HG03521 (cell line): Measurements from ENCODE around the gene PCTP.

Experiments
- ATAC-seq: cut with Tn5 transposase; IDR thresholded peaks from one replicate; pipeline ENCODE4 v1.9.1; 2021; ENCODE audit warnings: mild to moderate bottlenecking, moderate library complexity; ENCODE audit not compliant: unreplicated experiment

The PCTP gene

DNA sequence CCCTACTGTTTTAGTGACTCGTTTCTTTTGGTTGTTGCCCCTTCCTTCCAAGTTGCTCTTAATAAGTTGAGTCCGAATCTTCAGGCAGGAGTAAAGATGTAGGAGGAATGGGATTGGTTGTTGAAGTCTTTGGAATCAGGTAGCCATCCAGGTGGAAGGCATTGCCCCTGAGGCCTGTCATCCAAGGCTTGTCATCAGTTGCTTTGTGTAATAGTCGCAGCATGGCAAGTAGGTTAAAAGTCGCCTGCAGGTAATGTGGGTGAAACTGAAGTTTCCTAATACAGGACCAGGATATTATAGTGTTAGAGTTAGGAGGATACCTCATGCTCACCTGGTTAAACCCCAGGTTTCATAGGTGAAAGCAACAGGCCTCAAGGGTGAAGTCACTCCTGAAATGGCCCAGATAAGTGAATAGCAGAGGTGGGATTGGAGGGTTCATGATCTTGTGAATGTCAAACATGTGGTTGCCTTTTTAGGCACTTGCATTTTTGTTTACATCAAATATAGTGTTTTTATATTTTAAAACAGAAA, 934 bp downstream of the PCTP start:
- no peak for ATAC-seq

GRCh38 chr17:55756689-55757088, 5.8 kb downstream of the PCTP start:
- ATAC-seq: no peak

- ATAC-seq: no peak
Measured at GRCh38 chr17:55757659-55758058, 6.8 kb downstream of the PCTP start.

GRCh38 chr17:55758171-55758570, 7.3 kb downstream of the PCTP start:
- no peak for ATAC-seq

GRCh38 chr17:55760643-55761355, 9.9 kb downstream of the PCTP start:
- ATAC-seq: no peak

- ATAC-seq: no peak
Measured at GRCh38 chr17:55762086-55762858, 11.4 kb downstream of the PCTP start.

GRCh38 chr17:55763856-55764255, 13.0 kb downstream of the PCTP start:
- ATAC-seq: no peak

DNA sequence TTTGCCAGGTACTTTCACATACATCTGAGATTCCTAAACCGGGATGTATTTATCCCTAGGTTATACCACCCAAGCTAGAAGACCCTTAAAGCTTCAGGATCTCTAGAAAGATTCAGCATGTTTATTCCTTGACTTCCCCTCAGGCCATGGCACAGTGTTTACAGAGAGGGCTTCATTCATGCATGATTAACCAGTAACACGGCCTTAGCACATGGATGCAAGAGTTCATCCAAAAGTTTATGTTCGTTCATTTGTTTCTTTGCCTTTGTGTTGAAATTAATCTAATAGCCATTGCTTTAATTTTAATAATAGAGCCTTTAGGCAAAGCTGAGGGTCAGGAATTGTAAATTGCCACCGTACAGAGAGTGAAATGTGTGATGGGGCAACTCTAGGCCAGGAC, 13.8 kb downstream of the PCTP start:
- ATAC-seq: no peak

- ATAC-seq: no peak
Measured at GRCh38 chr17:55765472-55765871, 14.6 kb downstream of the PCTP start.

GRCh38 chr17:55768936-55769624, 18.2 kb downstream of the PCTP start:
- ATAC-seq: no peak

DNA sequence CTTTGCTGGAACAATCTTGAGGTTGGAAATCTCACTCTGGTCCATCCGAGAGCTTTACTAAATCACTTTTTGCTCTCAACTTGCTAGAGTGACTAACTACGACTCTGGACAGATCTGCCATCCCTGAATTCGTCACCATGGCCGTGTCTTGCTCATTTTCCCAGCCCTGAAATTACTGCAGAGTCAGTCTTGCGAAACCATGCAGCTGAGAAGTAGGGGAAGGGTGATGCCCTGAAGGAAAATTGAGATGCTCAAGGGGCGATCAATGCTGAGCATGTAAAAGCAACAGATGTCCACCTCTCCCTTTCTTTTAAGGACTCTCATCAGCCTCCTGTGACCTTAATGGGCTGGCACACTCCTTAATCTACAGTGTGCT, 18.8 kb downstream of the PCTP start:
- no peak for ATAC-seq

DNA sequence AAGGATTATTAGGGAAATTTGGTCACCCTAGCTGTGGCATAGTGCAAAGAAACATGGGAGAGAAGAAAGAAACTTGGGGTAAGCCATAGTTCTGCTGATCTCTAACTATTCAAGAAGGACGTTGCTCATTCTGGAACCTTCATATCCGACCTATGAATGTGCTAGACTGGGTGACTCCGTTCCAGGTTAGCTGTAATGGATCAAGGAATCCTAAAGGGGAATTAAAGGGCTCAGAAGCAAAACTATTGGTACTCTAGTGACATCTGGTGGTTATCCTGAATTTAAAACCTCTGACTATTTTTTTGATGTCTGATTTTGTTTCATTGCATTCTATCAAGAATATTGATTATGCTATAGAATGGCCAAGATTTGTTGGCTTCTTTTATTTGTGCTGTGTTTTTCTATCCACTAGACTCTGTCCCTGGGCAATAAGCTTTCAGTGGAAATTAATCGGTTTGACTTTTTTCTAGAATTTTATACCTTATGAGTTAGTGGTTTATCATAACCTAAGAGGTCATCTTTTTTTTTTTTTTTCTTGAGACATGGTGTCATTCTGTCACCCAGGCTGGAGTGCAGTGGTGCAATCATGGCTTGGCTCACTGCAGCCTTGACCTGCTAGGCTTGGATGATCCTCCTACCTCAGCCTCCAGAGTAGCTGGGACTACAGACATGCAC, 19.5 kb downstream of the PCTP start:
- no peak for ATAC-seq

GRCh38 chr17:55772086-55772485, 21.2 kb downstream of the PCTP start:
- no peak for ATAC-seq

DNA sequence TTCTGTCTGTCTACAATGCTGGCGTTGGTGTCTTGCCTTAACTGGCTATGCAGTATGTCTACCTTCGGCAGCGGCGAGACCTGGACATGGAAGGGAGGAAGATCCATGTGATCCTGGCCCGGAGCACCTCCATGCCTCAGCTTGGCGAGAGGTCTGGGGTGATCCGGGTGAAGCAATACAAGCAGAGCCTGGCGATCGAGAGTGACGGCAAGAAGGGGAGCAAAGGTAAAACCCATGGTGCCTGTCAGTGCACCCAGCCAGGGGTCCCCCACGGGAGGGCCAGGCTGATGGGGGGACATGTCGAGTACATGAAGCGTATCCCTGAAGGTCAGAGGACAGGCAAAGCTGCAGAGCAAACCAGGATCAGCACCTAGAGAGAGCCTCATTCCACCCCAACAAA, 22.8 kb downstream of the PCTP start:
- ATAC-seq: no peak

DNA sequence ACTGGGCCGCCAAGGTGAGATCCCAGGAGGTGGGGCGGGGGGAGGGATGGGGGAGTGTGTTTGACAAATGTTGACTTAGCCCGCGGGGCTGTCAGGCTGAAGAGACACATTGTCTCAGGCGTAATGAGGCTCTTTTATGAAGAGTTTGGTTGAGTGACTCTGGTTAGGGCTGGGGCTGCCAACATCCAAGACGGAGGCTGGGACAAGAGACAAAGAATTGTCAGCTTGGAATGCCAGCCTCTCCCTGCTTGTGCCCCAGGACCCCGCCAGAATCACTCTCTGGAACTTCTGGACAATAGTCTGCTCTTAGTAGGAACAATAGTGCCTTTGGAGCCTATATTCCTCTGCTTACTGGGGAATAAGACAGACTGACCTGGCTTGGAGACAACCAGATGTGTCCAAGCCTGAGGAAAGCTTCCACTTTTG, 24.0 kb downstream of the PCTP start:
- ATAC-seq: no peak

GRCh38 chr17:55776271-55776670, 25.4 kb downstream of the PCTP start:
- ATAC-seq: no peak

DNA sequence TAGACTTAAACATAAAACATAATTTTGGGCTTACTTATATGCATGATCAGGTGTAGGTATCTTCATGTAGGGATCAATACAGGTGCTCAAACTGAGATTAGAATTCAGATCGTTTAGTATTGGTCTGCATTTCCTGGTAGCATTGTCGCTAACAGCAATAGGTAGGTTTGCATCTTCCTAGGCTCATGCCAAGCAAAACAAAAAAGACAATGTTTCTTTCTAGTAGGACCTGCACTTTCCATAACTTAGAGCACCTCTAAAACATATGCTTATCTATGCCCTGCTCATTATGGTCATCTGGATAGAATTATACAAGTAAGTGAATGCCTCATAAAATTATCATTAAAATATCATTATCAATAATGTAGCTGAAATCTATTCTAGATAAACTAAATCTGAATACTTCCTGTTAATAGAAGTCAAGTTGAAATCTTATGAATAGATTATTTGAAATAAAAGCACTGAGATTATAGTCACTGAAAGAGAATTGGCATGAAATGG, 26.7 kb downstream of the PCTP start:
- no peak for ATAC-seq

GRCh38 chr17:55778389-55779118, 27.7 kb downstream of the PCTP start:
- no peak for ATAC-seq

GRCh38 chr17:55783684-55784245, 32.9 kb downstream of the PCTP start:
- ATAC-seq: no peak

GRCh38 chr17:55784666-55785065, 33.8 kb downstream of the PCTP start:
- ATAC-seq: no peak
